HG03039 (cell line): Measurements from ENCODE around the gene EFHD1.
"Not testable (repeated sequence)": the region's sequence is repeated elsewhere in the genome, so short reads cannot be mapped to it uniquely, and the experiment has no call there.

ENCODE experiments used
- ATAC-seq: cut with Tn5 transposase; IDR thresholded peaks from one replicate; pipeline ENCODE4 v1.9.1; 2021; ENCODE audit warnings: mild to moderate bottlenecking, moderate library complexity; ENCODE audit not compliant: unreplicated experiment

The EFHD1 gene

DNA sequence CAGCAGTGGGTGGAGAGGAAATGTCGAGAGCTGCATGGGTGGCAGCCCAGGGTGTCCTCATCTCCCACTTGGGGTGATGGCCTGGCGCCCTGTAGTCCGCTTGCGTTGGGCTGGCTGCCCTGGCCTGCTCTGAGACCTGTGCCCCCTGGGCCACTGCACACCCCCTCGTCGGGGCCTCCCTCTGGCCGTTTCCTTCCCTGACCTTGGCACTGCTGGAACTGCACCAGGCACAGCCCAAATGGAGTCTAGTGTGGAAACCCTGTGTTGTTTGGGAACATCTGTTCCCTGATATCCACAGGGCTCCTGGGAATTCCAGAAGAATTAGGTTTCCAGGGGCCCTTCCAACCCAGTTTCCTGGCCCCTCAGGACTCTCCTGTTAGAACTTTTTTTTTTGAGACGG, 13.9 kb downstream of the EFHD1 start:
- no peak for ATAC-seq

GRCh38 chr2:232649033-232649432, 15.6 kb downstream of the EFHD1 start:
- no peak for ATAC-seq

- ATAC-seq = no peak
Measured at GRCh38 chr2:232652505-232652851, 19.1 kb downstream of the EFHD1 start.

GRCh38 chr2:232653441-232653840, 20.0 kb downstream of the EFHD1 start:
- no peak for ATAC-seq

GRCh38 chr2:232655392-232655791, 22.0 kb downstream of the EFHD1 start:
- no peak for ATAC-seq

GRCh38 chr2:232658217-232658785, 24.9 kb downstream of the EFHD1 start:
- no peak for ATAC-seq

GRCh38 chr2:232659359-232659758, 26.0 kb downstream of the EFHD1 start:
- ATAC-seq = no peak

DNA sequence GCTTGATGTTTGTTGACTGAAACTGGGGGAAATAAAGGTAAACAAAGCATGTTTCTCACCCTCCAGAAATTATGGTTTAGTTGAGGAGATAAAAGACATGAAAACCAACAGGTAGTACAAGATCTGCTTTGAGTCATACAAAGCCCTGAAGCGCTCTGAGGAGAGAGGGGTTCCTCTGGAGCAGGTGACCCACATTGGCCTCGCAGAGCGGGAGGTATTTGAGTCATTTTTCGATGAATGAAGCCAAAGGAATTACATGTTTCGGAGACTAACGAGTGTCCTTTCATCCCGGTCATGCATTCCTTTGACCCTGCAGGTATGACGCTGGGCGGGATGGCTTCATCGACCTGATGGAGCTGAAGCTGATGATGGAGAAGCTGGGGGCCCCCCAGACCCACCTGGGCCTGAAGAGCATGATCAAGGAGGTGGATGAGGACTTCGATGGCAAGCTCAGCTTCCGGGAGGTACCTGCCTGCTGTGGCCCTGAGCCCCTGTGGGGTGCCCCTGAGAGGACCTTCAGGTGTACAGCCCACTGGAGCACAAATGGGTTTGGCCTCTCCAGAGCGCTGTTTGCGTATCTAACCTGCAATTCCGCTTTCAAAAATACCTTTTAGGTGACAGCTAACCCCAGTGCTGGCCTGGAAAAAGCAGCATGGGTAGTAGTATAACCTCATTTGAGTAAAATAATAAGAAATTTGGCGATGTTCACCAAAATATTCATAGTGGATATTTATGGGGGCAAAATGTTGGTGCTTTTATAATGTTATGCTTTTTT, 29.3 kb downstream of the EFHD1 start:
- ATAC-seq = no peak

DNA sequence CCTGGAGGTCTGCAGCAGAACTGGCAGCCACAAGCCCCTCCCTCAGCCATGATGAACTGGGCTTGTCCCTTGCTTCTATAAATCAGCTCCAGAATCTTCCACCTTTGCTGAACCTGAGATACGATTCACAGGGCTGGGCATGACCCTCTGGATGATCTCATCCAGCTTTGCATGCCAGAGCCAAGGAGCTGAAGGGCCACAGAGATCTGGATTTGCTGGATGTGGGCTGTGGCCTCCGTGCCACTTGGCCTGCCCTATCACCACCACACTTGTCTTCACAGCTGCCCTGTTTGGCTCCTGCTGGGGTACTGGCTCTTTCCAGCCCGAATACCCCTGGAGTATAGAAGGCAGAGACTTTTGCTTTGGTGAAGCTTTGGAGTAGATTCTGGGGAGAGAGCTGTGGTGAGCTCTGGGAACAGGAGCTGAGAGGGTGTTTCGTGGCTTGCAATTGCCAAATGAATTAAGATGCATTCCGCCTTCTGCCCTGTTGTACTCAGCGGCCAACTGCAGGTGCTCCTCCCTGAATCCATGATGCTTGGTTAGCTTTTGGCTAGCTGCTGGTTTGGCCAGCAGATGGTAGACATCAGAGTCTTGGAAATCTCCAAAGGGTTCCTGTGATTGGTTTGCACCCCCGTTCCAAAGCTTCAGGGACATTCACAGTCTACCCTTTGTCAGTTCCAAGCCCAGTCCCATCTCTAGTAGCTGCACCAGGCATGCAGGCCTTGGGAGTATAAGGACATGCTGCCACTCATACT, 32.8 kb downstream of the EFHD1 start:
- no peak for ATAC-seq

- no peak for ATAC-seq
Measured at GRCh38 chr2:232667989-232668583, 34.7 kb downstream of the EFHD1 start.

- ATAC-seq = no peak
Measured at GRCh38 chr2:232668805-232669444, 35.5 kb downstream of the EFHD1 start.

- no peak for ATAC-seq
Measured at GRCh38 chr2:232672588-232672987, 39.2 kb downstream of the EFHD1 start.

- no peak for ATAC-seq
Measured at GRCh38 chr2:232674491-232674890, 41.1 kb downstream of the EFHD1 start.

DNA sequence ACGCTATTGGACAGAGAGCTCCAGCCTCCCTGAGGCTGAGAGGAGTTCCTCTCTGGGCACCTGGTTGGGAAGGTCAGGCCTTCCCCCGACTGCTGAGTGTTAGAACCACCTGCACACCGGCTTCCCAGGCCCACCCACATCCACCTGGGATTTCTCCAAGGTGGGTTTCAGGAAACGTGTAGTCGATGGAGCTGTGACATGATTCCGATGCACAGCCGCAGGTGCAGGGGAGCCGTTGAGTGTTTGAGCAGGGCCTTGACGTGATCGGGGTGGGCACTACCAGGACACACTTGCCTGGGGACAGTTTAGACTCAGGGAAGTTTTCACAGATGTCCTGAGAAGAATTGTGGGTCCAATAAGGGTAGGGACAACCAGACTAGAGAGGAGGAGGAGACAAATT, 42.0 kb downstream of the EFHD1 start:
- ATAC-seq = no peak

DNA sequence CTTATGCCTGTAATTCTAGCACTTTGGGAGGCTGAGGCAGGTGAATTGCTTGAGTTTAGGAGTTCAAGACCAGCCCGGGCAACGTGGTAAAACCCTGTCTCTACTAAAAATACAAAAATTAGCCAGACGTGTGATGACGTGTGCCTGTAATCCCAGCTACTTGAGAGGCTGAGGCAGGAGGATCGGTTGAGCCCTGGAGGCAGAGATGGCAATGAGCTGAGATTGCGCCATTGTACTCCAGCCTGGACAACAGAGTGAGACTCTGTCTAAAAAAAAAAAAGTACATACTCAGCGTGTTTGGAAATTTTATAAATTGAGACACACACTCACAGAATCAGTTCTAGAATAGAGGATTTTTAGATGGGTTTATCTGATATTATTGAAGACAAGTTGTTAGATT, 46.6 kb downstream of the EFHD1 start:
- ATAC-seq = no peak

- no peak for ATAC-seq
Measured at GRCh38 chr2:232681527-232681926, 48.1 kb downstream of the EFHD1 start.

- ATAC-seq = no peak
Measured at GRCh38 chr2:232683368-232683767, 50.0 kb downstream of the EFHD1 start.

DNA sequence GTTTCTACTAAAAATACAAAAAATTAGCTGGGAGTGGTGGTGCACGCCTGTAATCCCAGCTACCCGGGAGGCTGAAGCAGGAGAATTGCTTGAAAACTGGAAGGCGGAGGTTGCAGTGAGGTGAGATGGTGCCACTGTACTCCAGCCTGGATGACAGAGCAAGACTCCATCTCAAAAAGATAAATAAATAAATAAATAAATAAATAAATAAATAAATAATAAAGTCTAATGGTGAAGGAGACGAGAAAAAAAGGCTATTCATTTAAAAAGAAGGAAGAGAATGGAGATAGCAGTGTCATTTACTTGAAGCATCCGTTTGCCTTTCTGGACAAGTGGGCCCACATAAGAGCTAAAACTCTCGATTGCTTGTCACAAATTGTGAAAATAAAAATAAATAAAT, 52.0 kb downstream of the EFHD1 start:
- ATAC-seq = not testable (repeated sequence)

GRCh38 chr2:232687382-232688160, 54.2 kb downstream of the EFHD1 start:
- no peak for ATAC-seq

- ATAC-seq = no peak
Measured at GRCh38 chr2:232688201-232688600, 54.8 kb downstream of the EFHD1 start.
